Neuron (in vitro differentiated cells): ENCODE measurements around the gene HDAC9.

Experiments used
- H2AFZ ChIP-seq: one replicate; pipeline ENCODE4 v1.6.1; 2013; ENCODE audit warnings: low read depth, mild to moderate bottlenecking, inconsistent platforms, low read length, moderate library complexity
- H3K27me3 ChIP-seq: one replicate; pipeline ENCODE4 v1.6.1; 2013; ENCODE audit warnings: low read length; ENCODE audit not compliant: insufficient read depth
- H3K36me3 ChIP-seq: one replicate; pipeline ENCODE4 v1.6.1; 2013; ENCODE audit warnings: low read length; ENCODE audit not compliant: insufficient read depth
- H3K4me1 ChIP-seq: one replicate; pipeline ENCODE4 v1.6.1; 2013; ENCODE audit warnings: low read length; ENCODE audit not compliant: insufficient read depth
- H3K4me3 ChIP-seq: 2 replicates; pipeline ENCODE4 v1.5.1; 2013; ENCODE audit warnings: mild to moderate bottlenecking, low read length, moderate library complexity
- H3K9me3 ChIP-seq: one replicate; pipeline ENCODE4 v1.6.1; 2013; ENCODE audit warnings: low read length

HDAC9 gene

GRCh38 chr7:18655506-18655905, 160.0 kb downstream of the HDAC9 start:
- peaks cover 8% of the 10 kb centered on the region for H3K36me3 ChIP-seq
- no peak overlapping the region for H3K4me3 ChIP-seq
- no peaks in the 10 kb centered on the region for H3K27me3 ChIP-seq
- H3K9me3 ChIP-seq = no peaks in the 10 kb centered on the region
- no peak overlapping the region for H2AFZ ChIP-seq
- H3K4me1 ChIP-seq = no peaks in the 10 kb centered on the region

- Histone ChIP-seq H2AFZ (no peak overlapping the region), H3K27me3 (no peaks in the 10 kb centered on the region), H3K4me1 (no peaks in the 10 kb centered on the region), H3K4me3 (no peak overlapping the region), H3K36me3 (peaks cover 8% of the 10 kb centered on the region), H3K9me3 (no peaks in the 10 kb centered on the region)
Measured at GRCh38 chr7:18655912-18656311, 160.4 kb downstream of the HDAC9 start.

DNA sequence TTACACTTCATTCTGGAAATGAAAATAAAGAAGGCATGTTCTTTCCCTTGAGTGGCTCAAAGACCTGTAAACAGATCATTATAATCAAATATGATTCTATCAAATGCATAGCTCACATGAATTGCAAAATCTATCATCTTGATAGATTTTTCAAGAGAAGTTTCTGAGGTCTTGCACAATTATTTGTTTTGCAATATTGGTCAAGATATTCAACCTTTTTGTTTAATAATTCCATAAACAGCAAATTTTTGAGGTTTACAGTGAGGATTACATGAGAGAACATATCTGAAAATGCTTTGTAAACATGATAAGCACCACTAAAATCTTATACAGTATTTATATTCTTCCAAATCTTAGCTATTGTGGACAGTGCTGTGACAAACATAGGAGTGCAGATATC, 160.8 kb downstream of the HDAC9 start:
- Histone ChIP-seq H2AFZ (no peak overlapping the region), H3K27me3 (no peaks in the 10 kb centered on the region), H3K36me3 (peaks cover 8% of the 10 kb centered on the region), H3K4me3 (no peak overlapping the region), H3K9me3 (no peaks in the 10 kb centered on the region), H3K4me1 (no peaks in the 10 kb centered on the region)

GRCh38 chr7:18659746-18660145, 164.2 kb downstream of the HDAC9 start:
- H3K9me3 ChIP-seq = no peaks in the 10 kb centered on the region
- H3K36me3 ChIP-seq = peaks cover 7% of the 10 kb centered on the region
- no peaks in the 10 kb centered on the region for H3K27me3 ChIP-seq
- H3K4me3 ChIP-seq = no peak overlapping the region
- H3K4me1 ChIP-seq = no peaks in the 10 kb centered on the region
- no peak overlapping the region for H2AFZ ChIP-seq

DNA sequence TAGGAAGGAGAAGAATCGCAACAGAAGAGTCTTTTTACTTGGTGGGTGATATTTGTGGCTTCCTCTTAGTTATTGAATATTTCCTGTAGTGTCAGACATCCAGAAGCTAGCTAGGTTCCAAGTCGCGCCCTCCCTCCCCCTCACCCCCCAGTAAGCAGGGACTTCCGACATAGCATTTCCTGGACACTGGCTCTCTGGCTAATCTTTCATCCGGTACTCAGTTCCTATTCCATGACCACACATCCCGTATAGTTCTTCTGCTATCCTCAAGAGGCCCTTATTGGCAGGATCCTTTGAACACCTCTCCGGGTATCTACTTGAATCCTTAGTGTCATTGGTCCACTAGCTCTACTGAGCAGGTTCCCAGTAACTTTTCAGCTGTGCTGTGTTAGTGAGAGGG, 167.8 kb downstream of the HDAC9 start:
- H2AFZ ChIP-seq = no peak overlapping the region
- H3K36me3 ChIP-seq = peaks cover 6% of the 10 kb centered on the region
- no peaks in the 10 kb centered on the region for H3K27me3 ChIP-seq
- H3K4me1 ChIP-seq = no peaks in the 10 kb centered on the region
- H3K4me3 ChIP-seq = no peak overlapping the region
- H3K9me3 ChIP-seq = no peaks in the 10 kb centered on the region

- H3K27me3 ChIP-seq = no peaks in the 10 kb centered on the region
- H2AFZ ChIP-seq = no peak overlapping the region
- no peaks in the 10 kb centered on the region for H3K4me1 ChIP-seq
- no peaks in the 10 kb centered on the region for H3K9me3 ChIP-seq
- no peak overlapping the region for H3K4me3 ChIP-seq
- H3K36me3 ChIP-seq = peaks cover 2% of the 10 kb centered on the region
Measured at GRCh38 chr7:18666107-18666728, 170.7 kb downstream of the HDAC9 start.

DNA sequence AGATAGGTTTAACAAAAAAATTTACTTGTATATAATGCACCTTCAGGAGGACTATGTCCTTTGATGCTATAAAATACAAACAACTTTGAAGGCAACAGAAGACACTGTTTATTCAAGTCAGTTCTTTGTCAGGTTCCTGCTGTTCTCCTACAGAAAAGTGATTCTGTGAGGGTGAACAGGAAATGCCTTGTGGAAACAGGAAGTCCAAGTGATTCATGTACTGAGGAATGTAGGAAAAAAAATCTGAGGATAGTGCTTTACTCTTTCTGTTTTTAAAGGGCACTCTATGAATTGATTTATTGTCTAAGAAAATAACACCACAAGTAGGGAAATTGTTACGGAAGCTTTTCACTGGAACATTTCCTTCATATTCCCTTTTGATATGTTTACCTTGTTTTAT, 171.9 kb downstream of the HDAC9 start:
- Histone ChIP-seq H3K4me3 (no peak overlapping the region), H3K4me1 (no peaks in the 10 kb centered on the region), H3K36me3 (peaks cover 2% of the 10 kb centered on the region), H2AFZ (no peak overlapping the region), H3K9me3 (no peaks in the 10 kb centered on the region), H3K27me3 (no peaks in the 10 kb centered on the region)

GRCh38 chr7:18671176-18671575, 175.6 kb downstream of the HDAC9 start:
- no peak overlapping the region for H3K4me3 ChIP-seq

GRCh38 chr7:18675579-18675978, 180.0 kb downstream of the HDAC9 start:
- Histone ChIP-seq H3K36me3 (no peaks in the 10 kb centered on the region), H2AFZ (no peak overlapping the region), H3K4me3 (no peak overlapping the region), H3K4me1 (no peaks in the 10 kb centered on the region), H3K27me3 (no peaks in the 10 kb centered on the region), H3K9me3 (no peaks in the 10 kb centered on the region)

More at GRCh38 chr7:18671176-18671575, 175.6 kb downstream of the HDAC9 start:
- Histone ChIP-seq H2AFZ (no peak overlapping the region), H3K27me3 (no peaks in the 10 kb centered on the region), H3K4me1 (no peaks in the 10 kb centered on the region), H3K36me3 (peaks cover 2% of the 10 kb centered on the region), H3K9me3 (no peaks in the 10 kb centered on the region)

GRCh38 chr7:18679261-18679660, 183.7 kb downstream of the HDAC9 start:
- Histone ChIP-seq H3K27me3 (no peaks in the 10 kb centered on the region), H2AFZ (no peak overlapping the region), H3K36me3 (no peaks in the 10 kb centered on the region), H3K4me1 (no peaks in the 10 kb centered on the region), H3K4me3 (no peak overlapping the region), H3K9me3 (no peaks in the 10 kb centered on the region)

- Histone ChIP-seq H3K4me1 (no peaks in the 10 kb centered on the region), H2AFZ (no peak overlapping the region), H3K27me3 (no peaks in the 10 kb centered on the region), H3K9me3 (no peaks in the 10 kb centered on the region), H3K4me3 (no peak overlapping the region), H3K36me3 (no peaks in the 10 kb centered on the region)
Measured at GRCh38 chr7:18680576-18680975, 185.0 kb downstream of the HDAC9 start.

GRCh38 chr7:18684916-18685315, 189.4 kb downstream of the HDAC9 start:
- no peaks in the 10 kb centered on the region for H3K4me1 ChIP-seq
- no peak overlapping the region for H2AFZ ChIP-seq
- no peaks in the 10 kb centered on the region for H3K36me3 ChIP-seq
- H3K27me3 ChIP-seq = no peaks in the 10 kb centered on the region
- H3K4me3 ChIP-seq = no peak overlapping the region
- no peaks in the 10 kb centered on the region for H3K9me3 ChIP-seq

DNA sequence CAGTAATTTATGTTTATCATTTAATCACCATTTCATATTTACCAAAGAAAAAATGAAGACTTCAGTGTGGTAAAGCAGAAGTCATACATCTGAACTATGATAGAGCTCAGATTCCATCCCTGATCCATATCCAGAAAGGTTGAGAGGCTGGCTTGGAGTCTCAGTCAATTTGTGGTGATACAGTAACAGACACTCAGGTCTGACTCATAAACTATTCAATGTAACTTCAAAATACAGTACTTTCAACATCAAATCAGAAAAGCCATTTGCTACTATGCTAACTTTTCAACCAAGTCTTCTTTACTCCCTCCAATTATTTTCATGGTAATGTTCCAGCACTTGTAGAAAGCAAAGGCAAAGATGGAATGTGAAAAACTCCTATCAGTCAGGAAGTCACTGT, 190.4 kb downstream of the HDAC9 start:
- Histone ChIP-seq H3K27me3 (no peaks in the 10 kb centered on the region), H3K4me1 (no peaks in the 10 kb centered on the region), H3K9me3 (no peaks in the 10 kb centered on the region), H3K4me3 (no peak overlapping the region), H2AFZ (no peak overlapping the region), H3K36me3 (no peaks in the 10 kb centered on the region)

DNA sequence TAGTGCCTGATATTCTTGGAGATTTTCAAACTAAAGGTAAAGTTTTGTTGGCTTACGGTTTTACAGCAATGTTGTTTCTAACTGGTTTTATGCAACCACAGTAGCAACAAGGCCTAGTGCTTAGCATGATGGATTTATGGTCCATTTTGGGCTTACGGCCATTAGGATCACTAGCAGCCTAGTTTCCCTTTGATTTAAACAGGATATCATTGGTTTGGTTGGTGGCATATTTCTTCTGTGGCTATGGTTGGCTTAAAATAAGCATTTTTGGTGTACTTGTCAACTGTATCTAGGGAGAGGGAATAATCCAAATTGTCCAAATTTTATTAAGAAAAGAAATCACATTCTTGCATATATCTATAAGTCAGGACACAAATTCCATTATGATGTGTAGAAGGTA, 194.0 kb downstream of the HDAC9 start:
- no peaks in the 10 kb centered on the region for H3K9me3 ChIP-seq
- H3K4me3 ChIP-seq = no peak overlapping the region
- no peaks in the 10 kb centered on the region for H3K4me1 ChIP-seq
- no peaks in the 10 kb centered on the region for H3K36me3 ChIP-seq
- no peak overlapping the region for H2AFZ ChIP-seq
- no peaks in the 10 kb centered on the region for H3K27me3 ChIP-seq
